ENCODE results near the gene DGKZ.

Gene DGKZ

GRCh38 chr11:46330154-46330553 is 17.1 kb upstream of the DGKZ start:
- FAIRE-seq, result no peak

DNA sequence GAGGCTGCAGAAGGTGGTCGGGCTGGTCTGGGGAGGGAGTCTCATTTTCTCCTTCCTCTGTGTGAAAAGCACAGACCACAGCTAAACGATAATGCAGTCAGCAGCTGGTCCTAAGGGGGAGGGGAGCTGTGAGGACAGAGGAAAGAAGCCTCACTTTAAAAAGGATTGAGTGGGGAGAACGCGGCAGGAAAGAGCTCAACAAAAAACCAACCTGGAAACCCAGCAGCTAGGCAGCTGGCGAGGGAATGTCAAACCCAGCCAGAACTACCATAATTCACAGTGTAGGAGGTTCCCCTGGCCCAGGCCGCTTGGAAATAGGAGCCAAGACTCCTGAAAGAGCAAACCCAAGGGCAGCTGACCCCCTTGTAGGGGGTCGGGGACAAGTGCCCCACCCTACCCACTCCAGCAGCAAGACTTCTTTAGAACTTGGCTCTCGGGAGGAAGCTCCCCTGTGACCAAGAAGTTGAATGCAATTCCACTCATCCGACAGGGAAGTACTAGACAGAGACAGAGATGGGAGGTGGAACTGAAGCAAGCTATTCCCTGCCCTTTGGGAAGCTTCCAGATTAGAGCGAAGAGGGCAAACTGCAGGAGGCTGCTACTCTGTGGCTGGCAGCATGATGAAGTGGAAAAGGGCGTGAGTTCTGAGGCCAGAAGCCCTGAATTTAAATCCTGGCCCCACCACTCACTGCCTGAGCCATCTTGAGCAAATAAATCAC is 16.5 kb upstream of the DGKZ start:
- no peak for FAIRE-seq

DNA sequence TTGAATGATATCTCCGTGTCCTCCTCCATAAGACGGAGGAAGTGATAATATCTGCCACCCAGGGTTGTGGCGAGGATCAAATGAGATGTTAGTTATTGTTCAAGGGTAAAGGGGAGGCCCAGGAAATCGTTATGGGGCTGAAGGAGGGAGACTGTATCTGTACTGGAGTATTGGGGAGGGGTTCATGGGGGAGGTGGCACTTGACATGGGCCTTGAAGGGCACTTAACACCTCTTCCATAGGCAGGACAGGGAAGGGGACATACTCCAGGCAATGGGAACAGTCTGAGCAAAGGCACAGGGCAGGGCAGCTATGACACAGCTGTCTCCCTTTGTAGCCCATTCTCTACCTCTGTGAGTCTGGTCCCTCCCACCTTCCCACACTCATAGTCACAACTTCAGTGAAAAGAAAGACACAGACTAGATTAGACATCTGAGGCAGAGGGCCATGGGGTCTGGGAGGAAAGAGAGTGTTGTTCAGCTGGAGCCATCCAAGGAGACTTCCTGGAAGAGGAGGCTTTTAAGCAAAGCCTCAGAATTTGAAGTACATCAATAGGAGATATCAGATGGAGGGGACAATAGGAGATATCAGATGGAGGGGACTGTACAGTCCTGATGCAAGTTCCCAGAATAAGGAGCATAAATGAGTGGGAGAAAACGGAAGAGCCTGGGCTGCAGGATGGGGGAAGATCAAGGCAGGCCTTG is 15.8 kb upstream of the DGKZ start:
- FAIRE-seq, result no peak

DNA sequence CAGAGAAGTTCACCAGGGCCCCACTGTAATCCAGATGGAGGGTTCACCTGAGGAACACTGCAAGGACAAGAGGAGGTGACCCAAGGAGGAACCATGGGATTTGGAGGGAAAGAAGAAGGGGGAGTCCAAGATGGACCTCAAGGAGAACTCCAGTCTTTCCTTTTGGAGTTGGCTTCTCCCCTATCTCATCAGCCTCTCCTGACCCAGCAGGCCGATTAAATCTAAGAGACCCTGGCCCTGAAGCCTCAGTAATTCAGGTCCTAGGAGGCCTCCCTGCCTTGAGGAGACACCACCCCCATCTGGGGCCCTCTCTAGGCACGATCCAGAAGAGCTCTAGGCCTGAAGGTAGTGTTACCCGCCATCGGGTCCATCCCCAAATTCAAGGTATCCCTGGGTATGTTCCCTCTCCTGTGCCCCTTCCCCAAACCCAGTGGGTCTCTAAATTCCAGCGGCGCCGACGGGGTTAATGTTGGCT is 15.1 kb upstream of the DGKZ start:
- no peak for FAIRE-seq

DNA sequence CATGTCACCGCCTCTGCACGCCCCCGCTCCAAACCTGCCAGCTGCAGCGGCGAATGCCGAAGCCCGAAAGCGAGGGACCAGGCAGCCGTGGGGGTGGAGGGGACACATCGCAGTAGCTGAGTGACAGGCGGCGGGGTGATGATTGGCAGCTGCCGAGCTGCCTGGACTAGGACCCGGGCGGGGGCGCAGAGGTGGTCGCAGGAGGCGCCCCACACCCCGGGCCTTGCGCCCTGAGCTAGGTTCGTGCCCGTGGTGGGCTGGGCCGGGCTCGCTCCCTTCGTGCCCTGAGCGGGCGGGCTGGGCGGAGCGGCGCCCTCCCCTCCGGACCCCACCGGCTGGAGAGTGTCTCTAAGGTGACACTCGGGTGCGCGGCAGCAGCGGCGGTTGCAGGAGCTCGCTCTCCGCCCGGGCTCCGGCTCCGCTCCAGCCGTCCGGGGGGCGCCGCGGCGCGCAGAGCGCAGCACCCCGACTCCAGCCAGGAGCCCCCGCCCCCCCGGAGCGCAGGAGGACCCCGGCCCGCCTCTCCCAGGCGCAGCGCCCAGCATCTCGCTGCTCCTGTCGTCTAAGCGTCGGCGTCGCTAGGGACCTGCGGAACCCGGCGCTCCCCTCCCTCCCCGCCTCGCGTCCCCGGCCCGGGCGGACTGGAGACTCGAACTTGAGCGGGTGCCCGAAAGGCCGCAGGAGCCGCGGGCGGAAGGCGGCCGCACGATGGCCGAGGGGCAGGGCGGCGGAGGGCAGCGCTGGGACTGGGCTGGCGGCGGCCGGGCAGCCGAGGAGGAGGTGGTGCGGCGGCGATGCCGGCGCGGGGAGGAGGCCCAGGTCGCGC is 14.5 kb upstream of the DGKZ start:
- FAIRE-seq, result no peak

- FAIRE-seq, result no peak
These were observed 13.8 kb upstream of the DGKZ start for GRCh38 chr11:46333394-46333947.

DNA sequence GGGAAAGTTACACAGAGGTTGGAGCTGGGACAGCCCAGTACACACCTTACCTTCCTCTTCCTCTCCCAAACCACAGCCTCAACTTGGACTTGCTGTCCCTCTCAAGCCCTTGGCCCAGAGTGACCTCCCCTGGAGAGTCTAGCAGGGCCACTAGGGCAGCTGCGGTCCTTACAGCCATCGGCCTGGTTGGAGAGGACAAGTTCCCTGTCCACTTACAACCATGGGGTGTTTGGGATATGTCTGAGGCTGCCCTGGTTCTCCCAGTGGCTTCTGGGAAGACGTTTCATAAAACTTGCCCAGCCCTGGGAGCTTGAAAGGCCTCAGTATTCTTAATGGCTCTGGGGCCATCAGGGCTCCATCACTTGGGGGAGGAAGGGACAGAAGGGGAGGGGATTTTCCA is 13.1 kb upstream of the DGKZ start:
- FAIRE-seq, result no peak

GRCh38 chr11:46335271-46335670 is 12.0 kb upstream of the DGKZ start:
- no peak for FAIRE-seq

- FAIRE-seq, result no peak
These were observed 11.2 kb upstream of the DGKZ start for GRCh38 chr11:46335890-46336562.

- no peak for FAIRE-seq
These were observed 10.6 kb upstream of the DGKZ start for GRCh38 chr11:46336563-46337180.

GRCh38 chr11:46337626-46338345 is 9.5 kb upstream of the DGKZ start:
- FAIRE-seq, result no peak

- no peak for FAIRE-seq
These were observed 8.7 kb upstream of the DGKZ start for GRCh38 chr11:46338636-46338987.

DNA sequence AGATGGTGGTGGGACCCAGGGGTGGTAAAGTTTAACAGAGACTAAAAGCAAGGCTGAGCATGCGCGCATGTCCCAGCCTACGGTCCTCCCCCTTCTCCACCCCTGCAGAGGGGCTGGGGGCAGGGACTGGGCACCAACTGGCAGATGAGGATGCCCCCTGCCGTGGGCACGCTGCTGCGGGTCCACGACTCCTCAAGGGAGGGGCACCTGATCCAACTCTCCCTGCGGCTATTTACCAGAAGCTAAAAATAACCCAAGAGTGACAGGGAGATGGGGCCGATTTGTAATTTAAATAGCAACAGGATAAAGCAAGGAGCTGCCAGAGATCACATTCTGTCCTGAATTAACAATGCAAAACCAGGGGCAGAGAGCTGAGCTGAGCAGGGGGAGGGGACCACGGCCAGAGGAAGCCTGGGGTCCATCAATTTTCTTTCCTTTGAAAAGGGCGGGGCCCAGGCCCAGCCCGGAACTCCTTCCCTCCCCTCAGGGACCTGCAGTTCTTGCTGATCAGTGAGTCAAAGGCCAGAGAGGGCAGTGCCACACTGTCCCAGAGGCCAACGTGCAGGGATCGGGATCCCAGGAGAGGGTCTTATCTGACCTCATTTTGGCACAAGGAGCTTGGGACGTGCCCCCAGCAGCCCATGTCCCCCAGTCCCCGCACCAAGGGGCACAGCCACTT is 8.1 kb upstream of the DGKZ start:
- no peak for FAIRE-seq

- FAIRE-seq, result no peak
These were observed 7.4 kb upstream of the DGKZ start for GRCh38 chr11:46339816-46340215.

DNA sequence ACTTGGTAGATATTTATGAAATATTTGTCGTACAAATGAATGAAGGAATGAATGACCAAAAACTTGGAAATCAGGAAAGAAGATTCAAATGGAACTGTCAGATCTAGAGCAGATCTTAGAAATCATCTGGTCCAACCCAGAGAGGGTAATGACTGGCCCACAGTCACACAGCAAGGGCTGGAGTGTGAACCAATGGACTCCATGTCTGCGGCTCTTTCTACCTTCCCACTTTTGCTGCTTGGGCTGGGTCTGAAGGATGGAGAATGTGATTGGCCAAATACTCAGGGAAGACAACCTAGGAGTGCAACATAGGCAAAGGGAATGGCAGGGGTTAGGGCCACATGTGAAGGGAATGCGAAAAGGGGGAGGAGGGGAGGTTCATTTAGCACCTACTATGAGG is 5.8 kb upstream of the DGKZ start:
- no peak for FAIRE-seq

DNA sequence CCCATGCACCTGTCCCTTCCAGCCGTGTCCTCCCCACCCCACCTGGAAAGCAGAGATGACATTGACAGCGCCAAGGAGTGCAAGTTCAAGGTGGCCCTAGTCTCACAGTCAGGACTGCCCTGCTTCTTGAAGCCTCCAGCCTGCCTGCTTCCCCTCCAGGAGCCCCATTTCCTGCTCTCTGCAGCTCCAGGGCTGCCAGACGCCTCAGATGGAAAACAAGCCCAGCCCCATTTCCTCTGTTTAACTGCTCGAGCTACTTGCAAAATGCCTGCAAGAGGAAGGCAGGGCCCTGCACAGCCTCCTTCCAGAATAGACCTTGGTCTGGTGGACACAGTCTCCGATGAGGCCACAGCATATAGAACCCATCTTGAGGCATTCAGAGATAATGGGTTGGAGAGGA is 5.0 kb upstream of the DGKZ start:
- no peak for FAIRE-seq

GRCh38 chr11:46343520-46343919 is 3.7 kb upstream of the DGKZ start:
- FAIRE-seq, result no peak

GRCh38 chr11:46345131-46345597 is 2.1 kb upstream of the DGKZ start:
- FAIRE-seq, result no peak

GRCh38 chr11:46345881-46346484 is 1.3 kb upstream of the DGKZ start:
- FAIRE-seq, result no peak

DNA sequence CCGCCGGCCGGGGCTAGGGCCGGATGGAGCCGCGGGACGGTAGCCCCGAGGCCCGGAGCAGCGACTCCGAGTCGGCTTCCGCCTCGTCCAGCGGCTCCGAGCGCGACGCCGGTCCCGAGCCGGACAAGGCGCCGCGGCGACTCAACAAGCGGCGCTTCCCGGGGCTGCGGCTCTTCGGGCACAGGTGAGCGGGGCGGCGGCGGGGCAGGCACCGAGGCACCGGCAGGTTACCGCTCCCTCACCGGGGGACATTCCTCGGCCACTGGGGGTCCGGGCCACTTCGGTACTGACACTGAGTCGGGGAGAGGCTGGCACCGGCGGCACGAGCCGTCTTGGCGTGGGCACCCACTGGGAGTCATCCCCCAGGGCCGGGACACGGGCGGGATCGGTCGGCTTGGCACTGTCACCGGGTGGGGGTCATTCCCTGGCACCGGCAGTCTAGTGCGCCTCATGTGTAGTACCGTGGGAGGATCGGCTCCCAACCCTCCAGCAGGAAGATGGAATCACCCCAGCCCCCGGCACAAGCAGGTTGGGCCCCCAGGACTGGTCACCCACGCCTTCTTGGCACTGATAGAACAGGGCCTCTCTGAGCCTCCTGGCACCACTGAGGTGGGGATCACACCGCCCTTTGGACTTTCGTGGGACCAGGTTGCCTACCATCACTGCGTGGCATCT is 511 bp downstream of the DGKZ start:
- no peak for FAIRE-seq

All from TTC549 (cell line).